ENCODE data around the gene WDR1.
A peak's percentile ranks its signal among the peaks of the same experiment; 100 is the strongest.

The WDR1 gene

DNA sequence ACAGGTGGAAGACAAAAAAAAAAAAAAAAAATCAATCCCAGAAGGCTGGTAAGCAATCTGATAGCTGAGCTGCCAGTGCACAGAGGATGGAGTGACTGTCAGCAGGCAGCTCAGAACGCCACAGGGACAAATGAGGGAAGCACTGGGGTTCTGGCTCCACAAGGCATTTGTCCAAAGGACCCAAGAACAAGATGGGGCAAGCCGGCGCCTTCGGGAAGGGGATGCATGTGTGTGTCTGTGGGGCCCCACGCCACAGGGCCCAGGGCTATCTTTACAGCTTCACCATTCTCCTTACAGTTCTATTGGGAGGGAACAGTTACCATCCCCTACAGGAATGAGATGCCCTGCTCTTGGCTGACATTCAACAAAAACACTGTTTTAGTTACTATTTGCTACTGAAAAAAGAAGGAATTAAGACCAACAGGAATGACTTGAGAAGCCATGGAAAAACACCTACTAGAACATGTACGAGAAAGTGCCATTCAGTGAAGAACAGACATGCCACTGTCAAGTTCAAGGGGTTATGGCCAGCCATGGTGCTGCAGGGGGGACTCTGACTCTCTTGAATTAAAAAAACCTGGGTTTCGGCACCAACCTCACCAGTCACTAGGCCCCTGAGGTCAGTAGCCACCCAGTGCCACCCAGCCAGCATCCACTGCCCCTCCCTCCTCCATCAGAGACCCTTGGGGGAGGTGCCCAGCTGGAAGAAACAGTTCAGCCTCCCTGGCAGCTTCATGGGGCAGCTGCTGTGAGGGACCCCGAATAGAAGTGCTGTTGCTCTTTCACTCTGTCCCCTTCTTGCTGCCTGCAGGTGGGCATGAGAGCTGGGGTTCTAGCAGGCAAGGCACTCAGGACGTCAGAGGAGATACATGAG, 18.5 kb downstream of the WDR1 start:
- no peak for DNase-seq

DNA sequence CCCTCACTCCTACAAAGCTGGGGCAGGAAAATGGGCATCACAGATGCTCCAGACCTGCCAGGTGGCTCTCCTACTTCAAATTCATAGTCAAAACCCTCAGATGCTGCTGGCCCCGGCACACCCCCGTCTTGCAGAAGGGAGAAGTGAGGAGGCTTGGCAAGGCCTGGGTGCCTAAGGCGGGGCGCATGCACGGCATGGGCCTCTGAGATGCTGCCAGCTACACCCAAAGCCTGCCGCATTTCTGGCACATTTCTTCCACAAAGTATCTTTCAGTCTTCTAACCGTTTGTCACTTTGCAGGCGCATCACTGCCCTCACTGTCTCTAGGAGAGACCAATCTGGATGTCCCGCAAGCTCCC, 19.6 kb downstream of the WDR1 start:
- no peak for DNase-seq

GRCh38 chr4:10096201-10096977, 20.2 kb downstream of the WDR1 start:
- peak; percentile 77 for DNase-seq

DNA sequence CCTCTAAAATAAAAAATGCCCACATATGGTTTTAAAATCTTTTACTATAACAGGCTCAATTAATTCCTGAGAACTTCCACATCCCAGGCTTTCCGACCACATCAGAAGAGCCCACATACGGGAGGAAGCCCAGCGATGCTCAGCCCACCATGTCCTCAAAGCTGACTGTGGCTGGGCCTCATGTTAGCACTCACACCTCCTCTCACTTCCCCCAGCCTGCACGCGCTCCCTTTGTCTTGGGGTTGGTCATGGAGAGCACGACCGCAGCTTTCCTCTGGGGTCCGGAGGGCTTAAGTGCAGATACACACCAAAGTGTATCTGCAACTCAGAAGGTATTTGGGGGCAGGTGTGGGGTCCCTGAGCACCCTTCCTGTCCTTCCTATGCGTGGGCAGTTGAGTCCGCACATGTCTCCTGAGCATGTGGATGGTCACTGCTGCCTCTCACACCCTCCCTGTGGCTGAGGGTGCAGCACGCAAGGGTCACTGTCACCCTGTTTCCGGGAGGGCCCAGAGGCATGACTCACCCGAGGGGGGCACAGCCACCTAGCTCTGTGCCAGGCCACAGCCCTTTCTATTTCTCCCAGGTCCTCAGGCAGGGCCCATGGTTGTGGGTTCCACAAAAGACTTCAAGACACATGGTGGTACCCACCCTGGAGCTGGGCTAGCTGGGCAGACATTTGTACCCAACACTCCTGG, 21.2 kb downstream of the WDR1 start:
- peak; percentile 39 for DNase-seq

DNA sequence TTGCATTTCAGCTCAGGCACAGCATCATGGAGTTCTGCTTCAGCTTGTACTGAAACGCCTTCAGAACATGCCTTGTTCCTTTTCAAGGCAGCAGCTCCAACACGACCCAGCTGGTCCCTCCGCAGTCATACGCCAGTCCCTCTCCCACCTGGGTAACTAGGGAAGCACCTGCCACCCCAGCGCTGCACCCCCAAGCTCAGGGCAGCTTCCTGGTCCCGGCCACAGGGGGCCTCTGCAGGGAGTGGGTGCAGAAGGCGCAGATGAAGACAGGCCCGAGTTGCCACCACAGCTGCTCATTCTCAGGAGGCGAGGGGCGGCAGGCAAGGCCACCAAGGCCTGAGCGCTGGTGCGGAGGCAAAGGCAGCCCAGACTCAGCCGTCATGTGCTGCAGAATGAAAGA, 21.8 kb downstream of the WDR1 start:
- DNase-seq, result no peak

DNA sequence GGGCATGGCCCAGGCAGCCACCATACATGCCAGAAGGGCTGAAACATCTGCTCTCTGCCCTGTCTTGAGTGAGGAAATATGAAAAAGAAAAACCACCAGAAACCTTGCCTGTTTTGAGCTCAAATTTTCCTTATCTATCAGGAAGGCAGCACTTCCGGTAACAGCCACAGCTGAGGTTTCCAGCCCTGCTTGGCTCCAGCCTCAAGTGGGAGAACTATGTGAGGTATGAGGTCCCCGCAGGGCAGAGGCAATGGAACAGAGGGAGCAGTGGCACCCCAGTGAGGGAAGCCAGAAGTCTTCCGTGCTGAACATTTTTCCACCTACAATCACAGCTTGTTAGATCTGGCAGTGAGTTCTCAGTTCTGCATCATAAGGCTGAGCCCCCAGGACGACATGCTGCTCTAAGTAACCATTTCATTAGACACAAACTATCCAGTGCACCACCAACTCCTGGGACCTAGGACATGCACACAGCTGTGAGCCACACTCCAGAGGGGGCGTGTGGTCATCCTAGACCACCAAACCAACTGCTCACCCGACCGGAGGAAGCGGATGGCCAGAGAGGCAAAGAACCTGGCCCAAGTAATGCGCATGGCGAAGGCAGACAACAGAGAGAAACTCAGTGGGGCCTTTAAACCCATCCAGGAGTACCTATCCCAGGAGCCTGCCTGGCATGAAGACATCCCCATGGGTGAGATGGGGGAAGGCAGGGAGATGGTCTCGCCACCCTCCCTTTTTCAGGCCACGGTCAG, 22.6 kb downstream of the WDR1 start:
- no peak for DNase-seq

GRCh38 chr4:10093271-10093621, 23.4 kb downstream of the WDR1 start:
- DNase-seq, result no peak

GRCh38 chr4:10092481-10093270, 23.9 kb downstream of the WDR1 start:
- DNase-seq, result no peak

GRCh38 chr4:10091531-10092181, 24.9 kb downstream of the WDR1 start:
- DNase-seq, result no peak

- DNase-seq, result no peak
Observed at GRCh38 chr4:10090467-10091250, 25.9 kb downstream of the WDR1 start.

- DNase-seq, result no peak
Observed at GRCh38 chr4:10089346-10089745, 27.3 kb downstream of the WDR1 start.

DNA sequence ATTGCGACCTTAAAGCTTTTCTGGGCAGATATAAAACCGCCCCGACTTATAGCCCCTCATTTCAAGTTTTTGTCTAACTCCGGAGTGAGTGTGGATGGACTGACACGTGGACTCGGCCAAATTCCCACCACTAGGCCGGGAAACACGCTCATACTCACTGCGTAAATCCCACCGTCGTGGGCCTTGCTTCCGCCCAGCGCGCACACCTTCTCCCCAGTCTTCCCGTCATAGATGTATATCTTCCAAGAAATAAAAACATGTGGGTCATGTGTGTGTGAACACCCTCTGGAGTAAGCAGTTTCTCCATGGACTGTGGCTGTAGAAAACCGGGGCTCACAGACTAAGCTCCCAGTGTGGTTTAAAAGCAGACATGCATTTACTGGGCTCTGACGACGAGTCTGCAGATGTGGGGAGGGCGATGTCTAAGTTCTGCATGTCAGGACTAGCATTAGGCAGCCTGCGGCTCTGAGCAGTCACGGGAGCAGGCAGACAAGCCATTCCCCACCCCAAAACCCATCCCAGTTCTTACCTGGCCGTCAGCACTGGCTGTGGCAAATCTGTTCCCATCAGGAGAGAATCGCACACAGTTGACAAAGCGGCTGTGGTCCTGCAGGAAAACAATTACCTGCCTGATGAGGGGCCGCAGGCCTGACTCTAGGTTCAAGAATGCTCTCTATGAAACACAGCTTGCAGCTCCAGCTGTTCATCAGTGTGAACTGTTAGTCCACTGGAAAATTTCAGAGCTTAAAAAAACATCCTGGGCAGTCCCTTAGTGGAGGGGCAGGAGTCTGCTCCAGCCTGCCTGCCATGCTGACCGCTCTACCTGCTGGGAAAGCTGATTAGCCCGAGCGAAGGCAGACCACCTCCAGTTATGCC, 28.2 kb downstream of the WDR1 start:
- peak; percentile 0 for DNase-seq

DNA sequence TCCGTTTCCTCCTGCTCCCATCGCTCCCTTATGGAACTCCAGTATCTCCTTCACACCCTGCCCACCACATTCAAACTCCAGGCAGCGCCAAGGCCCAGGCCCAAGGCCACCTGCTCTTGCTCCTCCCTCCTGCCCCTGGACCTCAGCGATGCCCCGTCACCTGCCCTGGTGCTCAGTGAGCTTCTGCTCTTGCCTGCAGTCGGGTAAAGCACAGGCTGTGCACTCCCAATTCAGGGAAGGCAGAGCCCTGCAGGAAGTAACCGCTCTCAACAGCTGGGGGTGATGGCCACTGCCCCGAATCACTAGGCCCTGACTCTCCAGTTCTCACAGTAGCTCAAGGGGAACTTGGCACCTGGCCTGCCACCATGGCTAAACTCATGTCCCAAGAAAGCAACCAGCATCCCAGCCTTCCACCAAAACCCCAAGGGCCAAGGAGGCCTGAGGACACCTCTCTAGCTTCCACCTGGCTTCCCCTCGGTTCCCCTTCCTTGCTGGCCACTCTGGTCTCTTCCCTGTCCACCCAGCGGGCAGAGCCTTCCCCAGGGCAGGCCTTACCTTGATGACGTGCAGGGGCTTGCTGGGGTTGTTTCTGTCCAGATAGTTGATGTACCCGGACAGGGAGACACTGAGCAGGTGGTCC, 29.3 kb downstream of the WDR1 start:
- peak; percentile 3 for DNase-seq

GRCh38 chr4:10086506-10087120, 30.0 kb downstream of the WDR1 start:
- DNase-seq, result peak; percentile 10

GRCh38 chr4:10085828-10086505, 30.6 kb downstream of the WDR1 start:
- DNase-seq, result peak; percentile 11

- peak; percentile 5 for DNase-seq
Observed at GRCh38 chr4:10085386-10085785, 31.2 kb downstream of the WDR1 start.

GRCh38 chr4:10084651-10085358, 31.8 kb downstream of the WDR1 start:
- DNase-seq, result peak; percentile 8

All from CD4-positive, alpha-beta T cell treated with Interleukin-15 for 1 hour (primary cell).